GM10847 (cell line): ENCODE data around the gene RIMBP2.

Experiments used
- POLR2A ChIP-seq: IDR thresholded peaks from 2 replicates; pipeline ENCODE4 v1.6.1; 2011; ENCODE audit not compliant: insufficient read length; ENCODE audit errors: extremely low read depth

The RIMBP2 gene

DNA sequence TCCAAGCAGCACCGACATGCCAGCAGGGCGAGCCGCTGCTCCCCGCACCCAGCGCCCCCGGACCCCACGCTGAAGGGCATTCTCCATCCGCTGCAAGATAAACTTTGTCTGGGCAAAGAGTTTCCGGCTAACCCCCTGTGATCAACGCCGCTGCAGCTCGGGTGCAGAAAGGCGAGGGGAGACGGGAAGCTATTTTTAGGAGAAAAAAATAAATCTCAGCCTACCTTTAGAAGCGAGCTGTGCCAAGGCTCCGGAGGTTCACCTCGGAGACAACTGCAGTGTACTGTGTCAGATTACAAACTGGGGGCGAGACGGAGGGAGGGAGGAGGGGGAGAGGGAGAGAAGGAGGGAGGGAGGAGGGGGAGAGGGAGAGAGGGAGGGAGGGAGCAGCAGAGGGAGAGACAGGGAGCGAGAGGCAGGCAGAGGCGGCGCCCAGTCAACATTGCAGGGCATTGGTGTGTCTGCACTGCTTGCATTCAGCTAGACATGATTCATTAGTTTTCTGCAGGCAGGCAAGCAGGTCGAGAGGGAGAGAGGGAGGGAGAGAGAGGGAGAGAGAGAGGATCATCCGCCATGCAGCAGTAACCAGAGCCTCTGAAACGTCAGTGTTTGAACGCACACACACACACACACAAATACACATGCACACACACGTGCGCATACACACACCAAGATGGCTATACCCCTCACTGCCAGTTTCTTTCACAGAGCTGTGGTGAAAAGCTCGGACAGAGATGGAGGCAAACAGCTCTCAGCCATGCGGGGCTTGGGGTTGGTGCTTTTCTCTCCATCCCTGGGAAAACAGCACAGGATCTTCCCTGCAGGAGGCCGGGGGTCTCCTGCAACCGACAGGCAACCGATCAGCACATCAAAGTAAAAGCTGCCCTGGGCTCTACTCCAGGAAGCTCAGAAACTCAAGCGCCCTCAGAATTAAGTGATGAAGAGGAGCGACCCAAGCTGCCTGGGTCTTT is at the start of gene RIMBP2:
TSS of gene RIMBP2 (minus strand) at position 302 of the 971 bp plus-strand sequence. CDS start 237,286 bp downstream, outside the sequence.
- no peak for TF ChIP-seq POLR2A

GRCh38 chr12:130765186-130765659 is 49.1 kb upstream of the RIMBP2 start:
- no peak for TF ChIP-seq POLR2A

- no peak for TF ChIP-seq POLR2A
Observed at GRCh38 chr12:130764475-130765185, 48.5 kb upstream of the RIMBP2 start.

DNA sequence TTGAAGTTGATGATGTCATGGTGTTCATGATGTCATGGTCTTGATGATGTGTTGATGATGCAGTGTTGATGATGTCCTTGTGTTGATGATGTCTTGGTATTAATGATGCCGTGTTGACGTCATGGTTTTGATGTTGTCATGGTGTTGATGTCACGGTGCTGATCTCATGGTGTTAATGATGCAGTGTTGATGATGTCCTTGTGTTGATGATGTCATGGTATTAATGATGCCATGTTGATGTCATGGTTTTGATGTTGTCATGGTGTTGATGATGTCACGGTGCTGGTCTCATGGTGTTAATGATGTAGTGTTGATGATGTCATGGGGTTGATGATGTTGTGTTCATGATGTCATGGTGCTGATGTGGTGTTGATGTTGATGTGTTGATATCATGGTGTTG is 48.0 kb upstream of the RIMBP2 start:
- TF ChIP-seq POLR2A = no peak

GRCh38 chr12:130762319-130762675 is 46.2 kb upstream of the RIMBP2 start:
- TF ChIP-seq POLR2A = no peak

GRCh38 chr12:130761537-130762318 is 45.6 kb upstream of the RIMBP2 start:
- TF ChIP-seq POLR2A = no peak

GRCh38 chr12:130754234-130754901 is 38.3 kb upstream of the RIMBP2 start:
- TF ChIP-seq POLR2A = no peak

DNA sequence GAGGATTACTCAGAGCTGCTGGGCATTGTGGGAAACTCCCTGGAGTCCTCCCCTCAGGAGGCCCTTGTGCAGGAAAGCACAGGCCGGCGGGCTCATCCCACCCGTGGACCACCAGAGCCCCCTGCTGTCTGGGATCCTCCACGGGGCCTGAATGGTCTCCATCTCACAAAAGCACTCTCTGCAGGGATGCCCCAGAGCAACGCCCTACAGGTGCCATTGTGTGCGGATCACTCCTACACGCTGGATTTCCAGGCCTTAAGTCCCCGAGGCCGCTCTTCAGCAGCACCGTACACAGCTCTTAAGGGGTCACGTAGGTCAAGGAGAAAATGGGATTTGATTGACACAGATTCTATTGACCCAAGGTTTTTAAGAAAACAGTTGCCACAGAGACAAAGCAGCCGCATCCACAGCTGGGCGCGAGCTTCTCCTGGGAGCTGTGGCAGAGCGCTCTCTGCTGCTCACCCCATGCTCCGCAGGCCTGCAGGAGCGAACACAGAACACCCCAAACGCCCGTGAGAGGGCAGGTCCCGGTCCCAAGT is 36.7 kb upstream of the RIMBP2 start:
- TF ChIP-seq POLR2A = no peak

DNA sequence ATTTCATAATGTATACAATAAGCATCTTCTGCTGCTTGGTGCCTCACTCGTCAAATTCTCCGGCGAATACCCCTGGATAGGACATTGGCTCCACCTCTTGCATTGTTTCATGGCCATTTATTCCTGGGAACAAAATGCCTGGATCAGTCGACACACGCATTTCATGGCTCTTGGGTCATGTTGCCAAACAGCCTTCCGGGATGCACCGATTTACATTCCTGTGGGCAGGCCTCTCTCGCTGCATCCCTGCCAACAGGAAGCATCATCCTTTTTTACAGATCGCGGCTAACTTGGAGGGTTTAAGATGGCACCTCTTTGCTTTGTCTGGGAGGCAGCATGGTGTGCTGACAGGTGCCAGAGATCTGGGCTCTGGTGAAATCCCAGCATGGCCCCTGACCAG is 32.7 kb upstream of the RIMBP2 start:
- TF ChIP-seq POLR2A = no peak

DNA sequence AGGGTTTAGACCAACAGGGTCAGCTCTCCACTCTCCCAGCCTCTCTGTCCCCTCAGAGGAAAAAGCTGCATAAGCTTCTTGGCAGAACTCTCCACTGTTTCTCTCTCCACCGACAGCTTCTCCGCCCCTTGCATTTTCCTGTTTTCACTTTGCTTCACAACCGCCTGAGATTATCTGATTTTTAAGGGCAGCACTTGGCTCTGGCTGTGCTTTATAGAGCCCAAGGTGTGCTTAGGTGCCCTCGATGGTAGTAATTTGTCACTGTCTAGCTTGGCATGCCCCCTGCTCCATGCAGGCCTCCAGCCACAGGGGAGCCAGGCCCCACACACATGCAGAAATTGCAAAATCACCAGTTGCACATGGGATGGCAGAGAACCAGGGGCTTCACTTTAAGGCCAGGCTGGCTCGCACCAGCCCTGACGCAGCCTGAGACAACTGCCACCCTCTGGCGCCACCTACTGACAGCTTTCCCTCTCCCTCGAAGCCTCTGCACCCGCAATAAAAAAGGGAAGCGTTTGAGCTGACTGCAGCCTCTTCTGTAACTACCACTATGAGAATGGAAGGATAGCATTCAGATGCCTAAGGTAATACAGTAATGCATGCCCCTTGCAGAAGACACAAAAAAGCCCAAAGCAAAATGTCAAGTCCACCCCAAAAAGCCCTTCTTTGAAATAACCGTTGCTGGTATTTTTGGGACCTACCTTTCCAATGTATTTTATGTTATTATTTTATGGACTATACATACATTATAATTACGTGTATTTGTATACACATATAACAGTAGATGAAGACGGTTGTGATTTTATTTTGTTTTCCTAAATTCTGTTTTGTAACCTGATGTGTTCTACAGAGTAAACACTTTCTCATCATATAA is 32.0 kb upstream of the RIMBP2 start:
- no peak for TF ChIP-seq POLR2A

DNA sequence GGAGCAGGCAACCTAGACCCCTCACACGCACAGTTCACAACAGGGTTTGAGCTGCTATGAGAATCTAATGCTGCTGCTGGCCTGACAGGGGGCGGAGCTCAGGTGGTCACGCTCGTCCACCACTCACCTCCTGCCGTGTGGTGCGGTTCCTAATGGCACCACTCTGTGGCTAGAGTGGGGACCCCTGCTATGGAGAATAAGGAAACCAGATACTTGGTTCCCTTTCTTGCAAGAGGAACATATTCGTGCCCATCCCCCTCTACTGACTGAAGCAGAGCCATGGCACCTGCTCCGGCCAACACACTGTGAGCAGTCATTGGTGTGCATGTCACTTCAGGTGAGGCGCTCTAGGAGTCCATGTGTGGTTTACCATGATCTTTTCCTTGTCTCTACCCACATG is 30.4 kb upstream of the RIMBP2 start:
- no peak for TF ChIP-seq POLR2A

GRCh38 chr12:130745921-130746320 is 29.8 kb upstream of the RIMBP2 start:
- TF ChIP-seq POLR2A = no peak

- TF ChIP-seq POLR2A = no peak
Observed at GRCh38 chr12:130744274-130744673, 28.2 kb upstream of the RIMBP2 start.
